A549 treated with AZD9567 at 1 μM for 4 hours (cell line): ENCODE measurements around the gene TPM3. TPM values are rescaled to one million over a fixed set of nuclear protein-coding genes. Genes with fewer than 3 reads are reported as not detected.

Experiments used
- total RNA-seq: library from RNA; stranded (reverse); fragments of 200-300 nt; extraction: Qiagen RNA extraction; gene quantifications from 5 replicates; pipeline ENCODE4 v1.2.3, GENCODE V29; 2022; ENCODE audit not compliant: insufficient read depth

Gene TPM3
- 472 to 725 TPM (median 493 TPM) in 5 replicates for total RNA-seq

GRCh38 chr1:154191990-154192461, at the start of gene TPM3:
TPM3 (minus strand) TSS chr1:154192100; CDS start chr1:154192018, 82 bp downstream.

GRCh38 chr1:154220071-154220969, 28.4 kb upstream of the TPM3 start, which contains the start of gene UBAP2L:
UBAP2L (plus strand) TSS chr1:154220955; CDS start chr1:154225124, 4,169 bp downstream.

GRCh38 chr1:154206196-154206595, 14.3 kb upstream of the TPM3 start, which contains the start of gene CFAP141:
CFAP141 (minus strand) TSS chr1:154206333; CDS start chr1:154206307, 26 bp downstream.

GRCh38 chr1:154154534-154155191, 37.2 kb downstream of the TPM3 start, which contains the start of gene NUP210L:
NUP210L (minus strand) TSS chr1:154155073.

Other genes with a start within 250 kb of the TPM3 start
- gene DENND4B, start 245.4 kb downstream of the TPM3 start, total RNA-seq: 25.6 to 35.4 TPM (median 34.5 TPM) in 5 replicates
- 34.0 to 42.1 TPM (median 40.8 TPM) in 5 replicates for gene CRTC2, start 233.5 kb downstream of the TPM3 start, total RNA-seq
- gene SLC39A1, start 228.6 kb downstream of the TPM3 start, total RNA-seq: 129 to 157 TPM (median 152 TPM) in 5 replicates
- gene CREB3L4, start 224.2 kb downstream of the TPM3 start, total RNA-seq: 2.9 to 10.3 TPM (median 9.7 TPM) in 5 replicates
- gene JTB, start 214.4 kb downstream of the TPM3 start, total RNA-seq: 90.2 to 160 TPM (median 149 TPM) in 5 replicates
- 120 to 132 TPM (median 124 TPM) in 5 replicates for gene RAB13, start 205.8 kb downstream of the TPM3 start, total RNA-seq
- gene RPS27, start 201.3 kb downstream of the TPM3 start, total RNA-seq: 4,352 to 7,409 TPM (median 4,509 TPM) in 5 replicates
- gene NUP210L, start 37.0 kb downstream of the TPM3 start, total RNA-seq: not detected in 5 replicates
- 0.31 TPM in 1 of 5 replicates, not detected in the others for gene CFAP141, start 14.2 kb upstream of the TPM3 start, total RNA-seq
- 94.2 to 116 TPM (median 102 TPM) in 5 replicates for gene UBAP2L, start 28.9 kb upstream of the TPM3 start, total RNA-seq
- gene HAX1, start 80.5 kb upstream of the TPM3 start, total RNA-seq: 89.0 to 101 TPM (median 92.8 TPM) in 5 replicates
- not detected in 5 replicates for gene AQP10, start 129.0 kb upstream of the TPM3 start, total RNA-seq
- gene ATP8B2, start 133.4 kb upstream of the TPM3 start, total RNA-seq: 28.1 to 36.6 TPM (median 31.3 TPM) in 5 replicates
- 13.5 to 25.2 TPM (median 21.3 TPM) in 5 replicates for gene IL6R, start 213.2 kb upstream of the TPM3 start, total RNA-seq